H1 (cell line): ENCODE results near the gene MRFAP1. TPM values are rescaled to one million over a fixed set of nuclear protein-coding genes. Genes with fewer than 3 reads are reported as not detected.

Experiments
- ASH2L ChIP-seq: fragments of 200-600, 300-600 bp; sonication (generic); IDR thresholded peaks from one replicate; pipeline ENCODE4 v1.7.1; 2017; ENCODE audit warnings: low read length
- ATF2 ChIP-seq: IDR thresholded peaks from 2 replicates; pipeline ENCODE4 v1.6.1; 2012; ENCODE audit warnings: low read length, inconsistent platforms
- ATF3 ChIP-seq: IDR thresholded peaks from 2 replicates; pipeline ENCODE4 v1.6.1; 2011; ENCODE audit warnings: low read depth, mild to moderate bottlenecking, low read length; ENCODE audit not compliant: insufficient read depth
- CHD2 ChIP-seq: IDR thresholded peaks from 2 replicates; pipeline ENCODE4 v1.6.1; 2012; ENCODE audit warnings: low read length, improper control_type of control experiment
- GTF2F1 ChIP-seq: IDR thresholded peaks from 2 replicates; pipeline ENCODE4 v1.6.1; 2012; ENCODE audit warnings: low read depth, low read length, improper control_type of control experiment, borderline replicate concordance
- HDAC2 ChIP-seq, 2 experiments: fragments of 300-600 bp in 1 of 2; sonication (generic) in 1 of 2; IDR thresholded peaks; 2 replicates each; pipeline ENCODE4 v1.6.1; 2011 to 2012; ENCODE audit warnings: low read depth in 2 of 2, low read length in 2 of 2, mild to moderate bottlenecking in 2 of 2, moderate library complexity in 2 of 2, borderline replicate concordance in 1 of 2, inconsistent platforms in 1 of 2
- KDM5A ChIP-seq: fragments of 200-600 bp; IDR thresholded peaks from 2 replicates; pipeline ENCODE4 v1.7.1; 2012; ENCODE audit warnings: mild to moderate bottlenecking, low read length, inconsistent platforms, mixed read lengths
- POU5F1 ChIP-seq: IDR thresholded peaks from 2 replicates; pipeline ENCODE4 v1.6.1; 2011; ENCODE audit warnings: low read depth, mild to moderate bottlenecking, low read length, moderate library complexity
- RXRA ChIP-seq: IDR thresholded peaks from 2 replicates; pipeline ENCODE4 v1.6.1; 2011; ENCODE audit warnings: low read depth, mild to moderate bottlenecking, low read length, moderate library complexity; ENCODE audit not compliant: insufficient read depth
- ZNF274 ChIP-seq: IDR thresholded peaks from 2 replicates; pipeline ENCODE4 v1.7.0; 2012; ENCODE audit warnings: low read length, borderline replicate concordance; ENCODE audit errors: extremely low read depth
- polyA plus RNA-seq, 7 experiments: library from polyadenylated mRNA; depleted of rRNA in 3 of 7; stranded (reverse) in 5 of 7; unstranded in 2 of 7; fragments of >200 nt in 5 of 7; fragments of 200-250 nt in 2 of 7; gene quantifications; 1 replicate in 5 of 7; 2 replicates in 1 of 7; 4 replicates in 1 of 7; pipeline versions ENCODE4 v1.2.1 to v1.2.3, GENCODE V29; 2011 to 2013; ENCODE audit warnings: missing spikeins in 2 of 7, mixed read lengths in 2 of 7
- total RNA-seq: library from RNA; stranded (reverse); fragmentation: NEBNext Ultra II Directional; extraction: Animal tissue kit (Norgen Biotek cat#: 25700); gene quantifications from 2 replicates; pipeline ENCODE4 v1.2.1, GENCODE V29; 2021

The MRFAP1 gene
- total and polyA plus RNA-seq, 2 of the 8 experiments (the other 6 are each of a cell fraction or from before 2014, with no cell fraction given), result 108 to 307 TPM

- no peak for TF ChIP-seq ATF2
- no peak for TF ChIP-seq ATF3
- TF ChIP-seq GTF2F1, result no peak
- no peak for TF ChIP-seq KDM5A
- no peak for TF ChIP-seq RXRA
- no peak for TF ChIP-seq ZNF274
- TF ChIP-seq HDAC2 (IDR thresholded peaks at IDR 0.05; ENCODE audit: borderline replicate concordance in 1 of 2, low read depth in 2 of 2, low read length in 2 of 2), result no peak
- no peak for TF ChIP-seq CHD2
- no peak for TF ChIP-seq ASH2L
- TF ChIP-seq POU5F1, result no peak
Observed at GRCh38 chr4:6605114-6605513, 35.4 kb upstream of the MRFAP1 start (continued).
